8988T (cell line): ENCODE results near the gene FOXK2.

Experiments used
- DNase-seq: peaks from one replicate; pipeline ENCODE4 v3.0.0; 2011

The FOXK2 gene

GRCh38 chr17:82592289-82592766 is 72.8 kb downstream of the FOXK2 start:
- no peak for DNase-seq

GRCh38 chr17:82592767-82593589 is 73.4 kb downstream of the FOXK2 start:
- no peak for DNase-seq

- DNase-seq, result no peak
These were observed 74.1 kb downstream of the FOXK2 start for GRCh38 chr17:82593590-82594087.

- no peak for DNase-seq
These were observed 75.0 kb downstream of the FOXK2 start for GRCh38 chr17:82594571-82594970.

- no peak for DNase-seq
These were observed 76.4 kb downstream of the FOXK2 start for GRCh38 chr17:82595893-82596292.

- no peak for DNase-seq
These were observed 76.8 kb downstream of the FOXK2 start for GRCh38 chr17:82596296-82596695.

GRCh38 chr17:82596837-82597672 is 77.5 kb downstream of the FOXK2 start:
- DNase-seq, result no peak

GRCh38 chr17:82598256-82599119 is 79.0 kb downstream of the FOXK2 start:
- no peak for DNase-seq

- DNase-seq, result no peak
These were observed 80.4 kb downstream of the FOXK2 start for GRCh38 chr17:82599674-82600661.

- DNase-seq, result no peak
These were observed 81.4 kb downstream of the FOXK2 start for GRCh38 chr17:82600731-82601446.

GRCh38 chr17:82601447-82602000 is 82.0 kb downstream of the FOXK2 start:
- no peak for DNase-seq

- DNase-seq, result no peak
These were observed 83.0 kb downstream of the FOXK2 start for GRCh38 chr17:82602487-82602886.

- no peak for DNase-seq
These were observed 83.6 kb downstream of the FOXK2 start for GRCh38 chr17:82602986-82603710.

GRCh38 chr17:82603981-82604448 is 84.5 kb downstream of the FOXK2 start:
- no peak for DNase-seq

GRCh38 chr17:82604532-82604931 is 85.0 kb downstream of the FOXK2 start:
- DNase-seq, result no peak

GRCh38 chr17:82605939-82606600 is 86.5 kb downstream of the FOXK2 start:
- no peak for DNase-seq

GRCh38 chr17:82608816-82609215 is 89.3 kb downstream of the FOXK2 start:
- DNase-seq, result no peak

GRCh38 chr17:82609655-82610054 is 90.1 kb downstream of the FOXK2 start:
- no peak for DNase-seq
